SW 1271 (cell line): ENCODE measurements around the gene USP15.
"Not testable (repeated sequence)": the region's sequence is repeated elsewhere in the genome, so short reads cannot be mapped to it uniquely, and the experiment has no call there.

Experiments used
- DNase-seq, 2 experiments: peaks; one replicate each; lab custom pipeline; 2025; lab: John Stamatoyannopoulos, UW

USP15 gene

GRCh38 chr12:62448436-62448835 is 188.2 kb downstream of the USP15 start:
- no peak for DNase-seq

- DNase-seq, result not testable (repeated sequence)
Measured at GRCh38 chr12:62455429-62455828, 195.2 kb downstream of the USP15 start.

GRCh38 chr12:62458626-62459025 is 198.4 kb downstream of the USP15 start:
- DNase-seq, result no peak

- DNase-seq, result no peak
Measured at GRCh38 chr12:62459976-62460375, 199.8 kb downstream of the USP15 start.

- not testable (repeated sequence) for DNase-seq
Measured at GRCh38 chr12:62461171-62461837, 201.1 kb downstream of the USP15 start.

GRCh38 chr12:62463252-62463651 is 203.0 kb downstream of the USP15 start:
- not testable (repeated sequence) for DNase-seq
